ENCODE data around the gene HAND2. TPM values are rescaled to one million over a fixed set of nuclear protein-coding genes. Genes with fewer than 3 reads are reported as not detected.

HAND2 gene
- total and polyA plus RNA-seq, 2 of the 8 experiments (the other 6 are each of a cell fraction or from before 2014, with no cell fraction given), result 0.05 TPM; not detected in 1

DNA sequence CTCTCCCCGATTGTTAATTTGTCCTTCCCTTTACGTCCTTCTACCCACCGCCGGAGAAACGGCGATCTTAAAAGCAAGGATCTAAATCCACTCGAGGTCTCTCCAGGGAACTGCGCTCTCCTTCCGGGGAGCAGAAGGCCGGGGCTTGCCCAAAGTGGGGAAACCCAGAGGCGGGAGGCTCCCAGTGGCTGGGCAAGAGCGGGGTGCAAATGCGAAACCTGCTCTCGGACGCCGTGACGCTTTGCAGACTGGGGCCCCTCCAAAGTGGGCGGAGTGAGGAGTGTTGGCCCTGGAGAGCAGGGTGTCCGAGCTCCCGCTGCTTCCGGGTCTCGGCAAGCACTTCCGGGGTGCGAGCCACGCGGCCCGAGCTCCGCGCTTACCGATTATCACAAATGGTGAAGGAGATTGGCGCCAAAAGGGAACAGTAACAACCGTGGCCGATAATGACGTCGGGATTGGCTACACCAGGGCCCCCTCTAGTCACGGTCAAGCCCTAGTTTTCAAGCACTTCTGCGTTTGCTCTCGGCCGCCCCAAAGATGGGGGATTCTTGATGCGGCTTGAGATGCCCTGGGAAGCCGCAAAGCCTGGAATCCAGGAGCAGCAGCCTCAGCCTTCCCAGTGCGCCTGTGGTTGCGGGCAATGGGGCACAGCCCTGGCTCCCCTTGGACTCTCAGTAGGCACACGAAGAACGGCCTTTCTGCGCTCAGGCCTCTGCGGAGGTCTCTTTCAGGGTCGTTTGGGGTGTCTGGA, 29.0 kb downstream of the HAND2 start (continued):
- TF ChIP-seq CTCF (IDR thresholded peaks at IDR 0.05; ENCODE audit: control extremely low read depth in 1 of 3, insufficient read depth in 1 of 3, low read depth in 1 of 3, low read length in 3 of 3) (no peak), ATF3 (IDR thresholded peaks at IDR 0.05; ENCODE audit: insufficient read depth, low read depth, low read length) (no peak), BACH1 (IDR thresholded peaks at IDR 0.05; ENCODE audit: low read length) (no peak), NANOG (IDR thresholded peaks at IDR 0.05; ENCODE audit: insufficient read depth, low read depth, low read length, poor library complexity, severe bottlenecking) (no peak), SIN3A (conservative IDR thresholded peaks at IDR 0.05 in 1 of 2, IDR thresholded peaks at IDR 0.05 in 1 of 2; ENCODE audit: low read depth in 1 of 2, low read length in 2 of 2) (no peak), RAD21 (IDR thresholded peaks at IDR 0.05 in 1 of 2, conservative IDR thresholded peaks at IDR 0.05 in 1 of 2; ENCODE audit: low read depth in 2 of 2, low read length in 2 of 2) (no peak), POU5F1 (IDR thresholded peaks at IDR 0.05; ENCODE audit: low read depth, low read length) (no peak), SIRT6 (IDR thresholded peaks at IDR 0.05; ENCODE audit: low read length) (no peak), JUN (IDR thresholded peaks at IDR 0.05; ENCODE audit: low read depth, low read length) (no peak), HDAC2 (IDR thresholded peaks at IDR 0.05; ENCODE audit: borderline replicate concordance in 1 of 2, low read depth in 2 of 2, low read length in 2 of 2) (0 out of 4 replicates have a peak, but pooled peaks of 1 of the 2 experiments have one; percentile 22), CTBP2 (IDR thresholded peaks at IDR 0.05; ENCODE audit: borderline replicate concordance, insufficient read depth, insufficient read length, low read length) (no peak), BCL11A (IDR thresholded peaks at IDR 0.05; ENCODE audit: low read depth in 2 of 2, low read length in 2 of 2) (no peak)
- TF ChIP-seq, protein P1, sequence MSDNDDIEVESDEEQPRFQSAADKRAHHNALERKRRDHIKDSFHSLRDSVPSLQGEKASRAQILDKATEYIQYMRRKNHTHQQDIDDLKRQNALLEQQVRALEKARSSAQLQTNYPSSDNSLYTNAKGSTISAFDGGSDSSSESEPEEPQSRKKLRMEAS (IDR thresholded peaks at IDR 0.05), result peak; percentile 91
